H1 (cell line): Measurements from ENCODE around the gene OCIAD1. TPM values are rescaled to one million over a fixed set of nuclear protein-coding genes. Genes with fewer than 3 reads are reported as not detected.

Experiments used
- CTCF ChIA-PET: fragments of 300-600 bp; sonication (Branson Sonifier 250); formaldehyde crosslinking; loops from one replicate; lab custom pipeline; 2021; ENCODE audit not compliant: partially characterized antibody; lab: Charles Lee
- POLR2A ChIA-PET: fragments of 300-600 bp; sonication (Branson Sonifier 250); formaldehyde crosslinking; loops from one replicate; lab custom pipeline; 2021; ENCODE audit warnings: inconsistent platforms; ENCODE audit not compliant: partially characterized antibody; lab: Charles Lee
- DNase-seq, 2 experiments: peaks; one replicate each; pipeline versions ENCODE4 v3.0.0 to v3.0.0-alpha.2; 2010 to 2022; ENCODE audit warnings: low spot score in 2 of 2, low read depth in 1 of 2, mixed read lengths in 1 of 2
- FAIRE-seq: peaks from 2 replicates; lab custom pipeline; 2011; peaks lifted over from hg19 to GRCh38; lab: Jason Lieb, UNC
- H2AFZ ChIP-seq: 2 replicates; pipeline ENCODE4 v1.8.1; 2012; ENCODE audit warnings: low read length, inconsistent platforms
- H2AK5ac ChIP-seq: 2 replicates; pipeline ENCODE4 v1.6.1; 2013; ENCODE audit warnings: low read depth, low read length
- H2BK120ac ChIP-seq: replicated peaks from 2 replicates; pipeline ENCODE3; 2013; ENCODE audit warnings: low read depth, low read length, inconsistent platforms
- H2BK12ac ChIP-seq: 2 replicates; pipeline ENCODE4 v1.6.1; 2013; ENCODE audit warnings: low read depth, low read length
- H2BK15ac ChIP-seq: 2 replicates; pipeline ENCODE4 v1.6.1; 2013; ENCODE audit warnings: low read length
- H2BK20ac ChIP-seq: 2 replicates; pipeline ENCODE4 v1.6.1; 2013; ENCODE audit warnings: low read length
- H2BK5ac ChIP-seq: 2 replicates; pipeline ENCODE4 v1.6.1; 2013; ENCODE audit warnings: low read depth, low read length
- H3K14ac ChIP-seq: 2 replicates; pipeline ENCODE4 v1.6.1; 2013; ENCODE audit warnings: inconsistent platforms; ENCODE audit not compliant: insufficient read length
- H3K18ac ChIP-seq: 2 replicates; pipeline ENCODE4 v1.6.1; 2013; ENCODE audit warnings: low read length; ENCODE audit errors: extremely low read depth
- H3K23ac ChIP-seq: 2 replicates; pipeline ENCODE4 v1.6.1; 2013; ENCODE audit warnings: inconsistent platforms; ENCODE audit not compliant: insufficient read length
- H3K23me2 ChIP-seq: 2 replicates; pipeline ENCODE4 v1.6.1; 2013; ENCODE audit warnings: low read depth, low read length
- H3K27ac ChIP-seq: 2 replicates; pipeline ENCODE4 v1.6.1; 2011; ENCODE audit warnings: low read depth, low read length, inconsistent platforms
- H3K27me3 ChIP-seq, 4 experiments: replicated peaks in 1 of 4; 1 replicate in 1 of 4; 2 replicates in 3 of 4; pipeline versions ENCODE4 v1.6.1 to v1.8.1; 2011 to 2013; ENCODE audit warnings: low read length in 3 of 4, mild to moderate bottlenecking in 3 of 4, inconsistent platforms in 2 of 4, mixed read lengths in 2 of 4, moderate library complexity in 1 of 4; ENCODE audit not compliant: control insufficient read depth in 3 of 4, insufficient read depth in 3 of 4; ENCODE audit errors: extremely low read depth in 1 of 4
- H3K36me3 ChIP-seq, 4 experiments: 2 replicates each; pipeline versions ENCODE4 v1.6.1 to v1.8.1; 2011 to 2013; ENCODE audit warnings: mild to moderate bottlenecking in 4 of 4, low read length in 3 of 4, moderate library complexity in 2 of 4, control low read depth in 1 of 4, inconsistent platforms in 1 of 4; ENCODE audit not compliant: insufficient read depth in 4 of 4, control insufficient read depth in 2 of 4
- H3K4ac ChIP-seq: replicated peaks from 2 replicates; pipeline ENCODE3; 2013; ENCODE audit warnings: low read length, low read depth, mixed read lengths, inconsistent platforms; ENCODE audit not compliant: insufficient read length
- H3K4me1 ChIP-seq, 4 experiments: replicated peaks in 1 of 4; 1 replicate in 1 of 4; 2 replicates in 3 of 4; pipeline versions ENCODE4 v1.6.1 to v1.8.1; 2011 to 2013; ENCODE audit warnings: low read length in 3 of 4, inconsistent platforms in 2 of 4, mixed read lengths in 1 of 4; ENCODE audit not compliant: insufficient read depth in 4 of 4, control insufficient read depth in 3 of 4
- H3K4me2 ChIP-seq, 2 experiments: 2 replicates each; pipeline versions ENCODE4 v1.6.1 to v1.8.1; 2011 to 2013; ENCODE audit warnings: low read depth in 2 of 2, low read length in 2 of 2, control low read depth in 1 of 2, inconsistent platforms in 1 of 2, mild to moderate bottlenecking in 1 of 2; ENCODE audit not compliant: insufficient read depth in 1 of 2
- H3K4me3 ChIP-seq, 4 experiments: fragments of 200-600, 300-600 bp in 1 of 4; sonication (generic), shearing (Covaris generic), sonication (Bioruptor Twin) in 1 of 4; 2 replicates each; pipeline versions ENCODE4 v1.5.1 to v1.8.1; 2011 to 2016; ENCODE audit warnings: low read length in 4 of 4, low read depth in 3 of 4, control low read depth in 2 of 4, inconsistent platforms in 2 of 4, mild to moderate bottlenecking in 2 of 4, mixed read lengths in 1 of 4, moderate library complexity in 1 of 4; ENCODE audit not compliant: insufficient read depth in 2 of 4; ENCODE audit errors: extremely low read depth in 1 of 4
- H3K56ac ChIP-seq: replicated peaks from 2 replicates; pipeline ENCODE3; 2013; ENCODE audit warnings: low read depth, mild to moderate bottlenecking, mixed read lengths, low read length, inconsistent platforms; ENCODE audit not compliant: insufficient read length
- H3K79me1 ChIP-seq: 2 replicates; pipeline ENCODE4 v1.6.1; 2013; ENCODE audit warnings: low read depth, low read length, control low read depth
- H3K79me2 ChIP-seq, 2 experiments: 2 replicates each; pipeline versions ENCODE4 v1.6.1 to v1.8.1; 2012 to 2013; ENCODE audit warnings: low read length in 2 of 2, mild to moderate bottlenecking in 2 of 2, inconsistent platforms in 1 of 2; ENCODE audit not compliant: insufficient read depth in 2 of 2, control insufficient read depth in 1 of 2
- H3K9ac ChIP-seq, 4 experiments: replicated peaks in 1 of 4; 1 replicate in 1 of 4; 2 replicates in 3 of 4; pipeline versions ENCODE4 v1.6.1 to v1.8.1; 2011 to 2013; ENCODE audit warnings: low read depth in 3 of 4, low read length in 3 of 4, control low read depth in 2 of 4, mild to moderate bottlenecking in 2 of 4, moderate library complexity in 2 of 4, inconsistent platforms in 1 of 4; ENCODE audit errors: extremely low read depth in 1 of 4
- H3K9me3 ChIP-seq, 2 experiments: 2 replicates each; pipeline versions ENCODE4 v1.6.1 to v1.8.1; 2012 to 2013; ENCODE audit warnings: mild to moderate bottlenecking in 2 of 2, moderate library complexity in 2 of 2, control low read depth in 1 of 2, inconsistent platforms in 1 of 2, low read depth in 1 of 2, low read length in 1 of 2, mixed read lengths in 1 of 2; ENCODE audit not compliant: insufficient read depth in 2 of 2
- H4K20me1 ChIP-seq, 2 experiments: replicated peaks in 1 of 2; 2 replicates each; pipeline versions ENCODE3 to v1.8.1; 2011 to 2013; ENCODE audit warnings: inconsistent platforms in 2 of 2, low read length in 2 of 2, mild to moderate bottlenecking in 1 of 2; ENCODE audit not compliant: insufficient read depth in 2 of 2, control insufficient read depth in 1 of 2
- H4K5ac ChIP-seq: 2 replicates; pipeline ENCODE4 v1.6.1; 2013; ENCODE audit warnings: low read length, low read depth, mixed read lengths, inconsistent platforms; ENCODE audit not compliant: insufficient read length
- H4K8ac ChIP-seq: 2 replicates; pipeline ENCODE4 v1.8.0; 2013; ENCODE audit warnings: mild to moderate bottlenecking, moderate library complexity, low read length, inconsistent platforms; ENCODE audit not compliant: insufficient read depth; ENCODE audit errors: extremely low read depth
- H4K91ac ChIP-seq: replicated peaks from 2 replicates; pipeline ENCODE3; 2013; ENCODE audit warnings: low read length, mixed read lengths, inconsistent platforms; ENCODE audit not compliant: insufficient read length
- GTF2F1 ChIP-seq: IDR thresholded peaks from 2 replicates; pipeline ENCODE4 v1.6.1; 2012; ENCODE audit warnings: low read depth, low read length, improper control_type of control experiment, borderline replicate concordance
- SAP30 ChIP-seq: fragments of 300-600 bp; sonication (generic); IDR thresholded peaks from 2 replicates; pipeline ENCODE4 v1.7.1; 2012; ENCODE audit warnings: low read length, moderate library complexity, mild to moderate bottlenecking, inconsistent platforms; ENCODE audit not compliant: insufficient read depth, insufficient replicate concordance
- WGBS, 2 experiments: shearing (Covaris generic) in 1 of 2; methylation state at CpG; one replicate each; pipeline versions ENCODE4 v1.1.6 to v1.1.7; 2013 to 2015; ENCODE audit warnings: low lambda C conversion rate in 2 of 2, mixed read lengths in 2 of 2, inconsistent platforms in 1 of 2, low coverage in 1 of 2, missing lambda C conversion rate in 1 of 2; ENCODE audit not compliant: insufficient replicate concordance in 2 of 2, insufficient coverage in 1 of 2, insufficient read length in 1 of 2; ENCODE audit errors: extremely low coverage in 1 of 2, missing lambda C conversion rate in 1 of 2; 5-methylcytosine and 5-hydroxymethylcytosine counted together
- polyA plus RNA-seq, 7 experiments: library from polyadenylated mRNA; depleted of rRNA in 3 of 7; stranded (reverse) in 5 of 7; unstranded in 2 of 7; fragments of >200 nt in 5 of 7; fragments of 200-250 nt in 2 of 7; gene quantifications; 1 replicate in 5 of 7; 2 replicates in 1 of 7; 4 replicates in 1 of 7; pipeline versions ENCODE4 v1.2.1 to v1.2.3, GENCODE V29; 2011 to 2013; ENCODE audit warnings: missing spikeins in 2 of 7, mixed read lengths in 2 of 7
- total RNA-seq: library from RNA; stranded (reverse); fragmentation: NEBNext Ultra II Directional; extraction: Animal tissue kit (Norgen Biotek cat#: 25700); gene quantifications from 2 replicates; pipeline ENCODE4 v1.2.1, GENCODE V29; 2021

OCIAD1 gene
- total and polyA plus RNA-seq, 2 of the 8 experiments (the other 6 are each of a cell fraction or from before 2014, with no cell fraction given) = 79.9 to 163 TPM

- Histone ChIP-seq H4K20me1 (peaks cover 3 to 6% of the 10 kb centered on the region in 2 experiments), H3K4me3 (no peak overlapping the region)
Measured at GRCh38 chr4:48844843-48845242, 14.0 kb downstream of the OCIAD1 start.

More at GRCh38 chr4:48844843-48845242, 14.0 kb downstream of the OCIAD1 start:
- H3K23ac ChIP-seq = no peak overlapping the region
- no peak overlapping the region for H3K27ac ChIP-seq
- no peak overlapping the region for H2BK15ac ChIP-seq
- no peak overlapping the region for H2BK5ac ChIP-seq
- no peak overlapping the region for H4K91ac ChIP-seq
- no peak overlapping the region for H3K14ac ChIP-seq
- no peaks in the 10 kb centered on the region for H3K4me1 ChIP-seq
- H3K79me1 ChIP-seq = no peaks in the 10 kb centered on the region; the same call in 1 of the 2 replicates
- H4K8ac ChIP-seq = no peak overlapping the region
- no peak overlapping the region for H2BK12ac ChIP-seq
- H2BK20ac ChIP-seq = no peak overlapping the region
- H3K18ac ChIP-seq = no peak overlapping the region
- TF ChIP-seq SAP30 (no peak), GTF2F1 (no peak)
- H3K36me3 ChIP-seq = peaks cover 0 to 85% (median 23%) of the 10 kb centered on the region in 4 experiments; a peak in 6 of 8 replicates
- no peak overlapping the region for H3K4ac ChIP-seq
- H2AK5ac ChIP-seq = no peak overlapping the region
- H2BK120ac ChIP-seq = no peak overlapping the region
- H3K23me2 ChIP-seq = no peaks in the 10 kb centered on the region
- H2AFZ ChIP-seq = no peak overlapping the region
- peaks cover 0 to 68% of the 10 kb centered on the region in 2 experiments; a peak in 3 of 4 replicates for H3K79me2 ChIP-seq
- ChIA-PET CTCF (no interaction called here), POLR2A (interaction anchor here (1.1 to 13.7 kb wide), 2 partner anchors 8 to 55 kb away, joined by 4 to 113 read pairs; partner anchors contain the start of gene OCIAD1)
- H4K5ac ChIP-seq = no peak overlapping the region
- 87% methylated on average over 2 of the region's 2 CpGs; no CpG with 5 or more reads in 1 of the 2 experiments for WGBS, 2 experiments
- no peaks in the 10 kb centered on the region for H3K9me3 ChIP-seq
- DNase-seq = no peak
- no peak overlapping the region for H3K9ac ChIP-seq
- H3K4me2 ChIP-seq = no peak overlapping the region
- no peaks in the 10 kb centered on the region for H3K27me3 ChIP-seq
- no peak for FAIRE-seq
- H3K56ac ChIP-seq = no peak overlapping the region
